T-helper 2 cell treated with Interferon-gamma antibody and Interleukin-4, amounts not matched to agents 5 μg/mL and 100 μg/mL, for 36 hours (primary cell): ENCODE measurements around the gene APBB1IP.
"Not testable (repeated sequence)": the region's sequence is repeated elsewhere in the genome, so short reads cannot be mapped to it uniquely, and the experiment has no call there.

Source experiments
- DNase-seq: peaks from one replicate; pipeline ENCODE4 v3.0.0; 2021; ENCODE audit warnings: low spot score
- H3K27ac Mint-ChIP-seq: one replicate; pipeline ENCODE4 v1.8.0; 2021; ENCODE audit warnings: mild to moderate bottlenecking, mixed read lengths
- H3K27me3 Mint-ChIP-seq: one replicate; pipeline ENCODE4 v1.8.0; 2021; ENCODE audit warnings: low read depth, mixed read lengths
- H3K36me3 Mint-ChIP-seq: one replicate; pipeline ENCODE4 v1.8.0; 2021; ENCODE audit warnings: low read depth, mixed read lengths
- H3K4me1 Mint-ChIP-seq: one replicate; pipeline ENCODE4 v1.8.0; 2021; ENCODE audit warnings: low read depth, mixed read lengths
- H3K4me3 Mint-ChIP-seq: one replicate; pipeline ENCODE4 v1.8.0; 2022; ENCODE audit warnings: mild to moderate bottlenecking, moderate library complexity, mixed read lengths
- H3K9me3 Mint-ChIP-seq: one replicate; pipeline ENCODE4 v1.8.0; 2021; ENCODE audit warnings: mixed read lengths

APBB1IP gene

DNA sequence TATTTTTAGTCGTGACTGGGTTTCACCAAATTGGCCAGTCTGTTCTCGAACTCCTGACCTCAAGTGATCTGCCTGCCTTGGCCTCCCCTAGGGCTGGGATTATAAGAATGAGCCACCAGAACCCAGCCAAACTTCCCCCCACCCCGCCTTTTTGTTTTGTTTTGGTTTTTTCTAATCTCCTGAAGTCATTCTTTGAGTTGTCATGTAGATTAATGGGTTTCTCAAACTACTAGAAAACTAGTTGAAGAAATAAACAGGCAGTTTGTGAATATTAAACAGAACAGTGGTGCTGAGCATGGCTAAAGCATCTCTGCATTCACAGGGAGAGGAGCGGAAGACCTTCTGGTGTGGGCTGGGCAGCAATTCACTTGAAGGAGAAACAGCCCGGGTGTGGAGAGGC, 151.7 kb downstream of the APBB1IP start:
- H3K27me3 Mint-ChIP-seq, H3K4me1 Mint-ChIP-seq, H3K9me3 Mint-ChIP-seq: not testable (repeated sequence)

DNA sequence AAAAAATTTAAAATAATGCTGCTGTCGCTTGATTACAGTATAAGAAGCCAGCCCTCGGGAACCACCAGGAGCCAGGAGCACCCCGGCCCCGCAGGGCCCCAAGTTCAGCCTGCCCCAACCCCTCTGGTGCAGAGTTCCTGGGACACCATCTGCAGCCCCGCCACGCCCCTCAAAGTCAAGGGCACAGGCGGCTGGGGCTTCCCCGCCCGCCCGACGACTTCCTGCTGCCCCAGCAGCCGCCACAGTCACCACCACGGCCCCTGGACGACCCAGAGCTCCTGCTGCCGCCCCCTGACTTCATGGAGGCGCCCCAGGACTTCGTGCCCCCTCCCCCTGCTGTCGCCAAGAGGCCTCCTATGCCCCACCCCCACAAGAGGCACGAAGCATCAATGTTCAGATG, 155.8 kb downstream of the APBB1IP start:
- H3K36me3 Mint-ChIP-seq: no peaks in the 10 kb centered on the region
- H3K27ac Mint-ChIP-seq: no peak overlapping the region
- H3K4me1 Mint-ChIP-seq: no peaks in the 10 kb centered on the region
- no peak overlapping the region for H3K4me3 Mint-ChIP-seq
- no peak for DNase-seq
- H3K27me3 Mint-ChIP-seq: peaks cover 2% of the 10 kb centered on the region
- H3K9me3 Mint-ChIP-seq: no peaks in the 10 kb centered on the region

More for the DNA sequence above, 151.7 kb downstream of the APBB1IP start:
- not testable (repeated sequence) for H3K4me3 Mint-ChIP-seq, H3K27ac Mint-ChIP-seq, DNase-seq, H3K36me3 Mint-ChIP-seq

DNA sequence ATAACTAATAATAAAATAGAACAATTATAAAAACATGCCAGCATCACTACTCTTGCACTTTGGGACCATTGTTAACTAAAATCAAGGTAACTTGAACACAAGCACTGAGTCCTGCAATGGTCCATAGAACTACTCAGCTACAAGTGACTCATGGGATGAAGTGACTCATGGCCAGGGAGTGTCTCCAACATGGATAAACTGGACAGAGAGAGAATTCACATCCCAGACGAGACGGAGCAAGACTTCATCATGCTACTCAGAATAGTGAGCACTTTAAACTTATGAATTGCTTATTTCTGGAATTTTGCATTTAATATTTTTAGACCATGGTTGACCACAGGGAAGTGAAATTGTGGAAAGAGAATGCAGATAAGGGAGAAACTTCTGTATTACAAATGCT, 165.1 kb downstream of the APBB1IP start:
- not testable (repeated sequence) for H3K4me1 Mint-ChIP-seq, H3K9me3 Mint-ChIP-seq, H3K4me3 Mint-ChIP-seq, H3K36me3 Mint-ChIP-seq, DNase-seq, H3K27ac Mint-ChIP-seq
- H3K27me3 Mint-ChIP-seq: peaks cover 29% of the 10 kb centered on the region

DNA sequence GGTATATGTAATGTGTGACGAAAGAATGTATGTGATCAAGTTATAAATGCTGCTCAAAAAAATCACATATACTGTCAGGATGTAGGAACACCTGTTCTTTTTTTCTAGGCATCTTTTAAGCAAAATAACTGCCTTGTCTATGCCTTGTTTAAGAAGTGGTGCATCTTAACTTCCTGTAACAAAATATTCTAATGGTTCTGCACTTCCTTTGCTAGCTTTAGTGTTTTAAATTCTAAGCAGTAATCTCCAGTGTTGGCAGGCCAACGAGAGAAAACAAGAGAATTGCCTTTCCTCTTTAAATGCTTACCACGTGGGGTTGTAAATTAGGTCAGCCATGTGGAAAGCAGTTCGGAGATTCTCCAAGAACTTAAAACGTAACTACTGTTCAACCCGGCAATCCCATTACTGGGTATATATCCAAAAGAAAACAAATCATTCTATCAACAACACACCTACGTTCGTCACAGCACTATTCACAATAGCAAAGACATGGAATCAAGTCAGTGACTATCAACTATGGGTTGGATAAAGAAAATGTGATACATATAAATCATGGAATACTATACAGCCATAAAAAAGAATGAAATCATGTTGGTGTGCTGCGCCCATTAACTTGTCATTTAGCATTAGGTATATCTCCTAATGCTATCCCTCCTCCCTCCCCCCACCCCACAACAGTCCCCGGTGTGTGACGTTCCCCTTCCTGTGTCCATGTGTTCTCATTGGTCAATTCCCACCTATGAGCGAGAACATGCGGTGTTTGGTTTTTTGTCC, 166.4 kb downstream of the APBB1IP start:
- not testable (repeated sequence) for H3K4me3 Mint-ChIP-seq, H3K4me1 Mint-ChIP-seq, DNase-seq, H3K27ac Mint-ChIP-seq, H3K36me3 Mint-ChIP-seq, H3K9me3 Mint-ChIP-seq
- peaks cover 26% of the 10 kb centered on the region for H3K27me3 Mint-ChIP-seq

DNA sequence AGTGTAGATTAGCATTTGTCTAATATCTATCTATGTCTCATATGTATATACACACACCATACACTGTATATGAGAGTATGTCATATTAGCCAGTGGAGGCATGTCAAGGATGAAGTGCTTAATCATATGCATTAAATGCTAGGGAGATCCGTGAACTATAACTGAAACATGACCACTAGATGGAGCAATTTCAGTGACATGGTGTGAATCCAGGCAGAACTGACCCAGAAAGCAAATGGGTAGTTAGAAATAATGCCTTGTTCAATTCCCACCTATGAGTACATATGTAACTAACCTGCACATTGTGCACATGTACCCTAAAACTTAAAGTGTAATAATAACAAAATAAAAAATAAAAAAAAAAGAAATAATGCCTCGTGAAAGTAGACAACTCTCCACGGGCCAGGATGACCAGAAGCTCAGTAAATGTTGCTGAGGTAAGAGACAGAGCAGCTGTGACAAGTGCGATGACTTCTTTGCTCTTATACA, 168.3 kb downstream of the APBB1IP start:
- not testable (repeated sequence) for DNase-seq, H3K27ac Mint-ChIP-seq, H3K4me1 Mint-ChIP-seq, H3K36me3 Mint-ChIP-seq, H3K9me3 Mint-ChIP-seq, H3K4me3 Mint-ChIP-seq
- peaks cover 25% of the 10 kb centered on the region for H3K27me3 Mint-ChIP-seq

DNA sequence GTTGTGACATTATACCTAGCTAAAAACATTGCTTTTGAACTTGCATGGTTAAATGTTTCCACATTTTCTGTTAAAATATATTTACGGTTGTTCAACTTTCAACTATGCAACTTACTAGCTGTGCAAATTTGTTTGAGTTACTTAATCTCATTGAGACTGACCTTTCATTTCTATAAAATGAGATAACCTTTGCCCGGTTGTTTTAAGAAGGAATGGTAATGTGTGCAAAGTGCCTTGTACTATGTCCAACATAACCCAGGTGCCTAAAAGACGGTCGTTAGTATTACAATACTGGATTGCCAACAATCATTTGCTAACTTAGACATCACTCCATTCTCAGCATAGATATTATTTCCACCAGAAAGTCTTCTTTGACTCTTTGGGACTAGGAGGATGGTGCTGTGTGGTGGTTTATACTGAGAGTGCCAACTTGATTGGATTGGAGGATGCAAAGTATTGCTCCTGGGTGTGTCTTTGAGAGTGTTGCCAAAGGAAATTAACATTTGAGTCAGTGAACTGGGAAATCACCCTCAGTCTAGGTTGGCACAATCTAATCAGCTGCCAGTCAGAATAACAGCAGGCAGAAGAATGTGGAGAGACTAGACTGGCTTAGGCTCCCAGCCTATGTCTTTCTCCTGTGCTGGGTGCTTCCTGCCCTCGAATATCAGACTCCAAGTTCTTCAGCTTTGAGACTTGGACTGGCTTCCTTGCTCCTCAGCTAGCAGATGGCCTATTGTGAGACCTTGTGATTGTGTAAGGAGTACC, 174.2 kb downstream of the APBB1IP start:
- no peak overlapping the region for H3K27ac Mint-ChIP-seq
- no peaks in the 10 kb centered on the region for H3K9me3 Mint-ChIP-seq
- peaks cover 10% of the 10 kb centered on the region for H3K27me3 Mint-ChIP-seq
- no peak overlapping the region for H3K4me3 Mint-ChIP-seq
- no peaks in the 10 kb centered on the region for H3K36me3 Mint-ChIP-seq
- no peak for DNase-seq
- H3K4me1 Mint-ChIP-seq: no peaks in the 10 kb centered on the region
